ENCODE measurements around the gene EMC10.

Gene EMC10

GRCh38 chr19:50444059-50444458, 32.2 kb upstream of the EMC10 start:
- TF ChIP-seq, protein P1, sequence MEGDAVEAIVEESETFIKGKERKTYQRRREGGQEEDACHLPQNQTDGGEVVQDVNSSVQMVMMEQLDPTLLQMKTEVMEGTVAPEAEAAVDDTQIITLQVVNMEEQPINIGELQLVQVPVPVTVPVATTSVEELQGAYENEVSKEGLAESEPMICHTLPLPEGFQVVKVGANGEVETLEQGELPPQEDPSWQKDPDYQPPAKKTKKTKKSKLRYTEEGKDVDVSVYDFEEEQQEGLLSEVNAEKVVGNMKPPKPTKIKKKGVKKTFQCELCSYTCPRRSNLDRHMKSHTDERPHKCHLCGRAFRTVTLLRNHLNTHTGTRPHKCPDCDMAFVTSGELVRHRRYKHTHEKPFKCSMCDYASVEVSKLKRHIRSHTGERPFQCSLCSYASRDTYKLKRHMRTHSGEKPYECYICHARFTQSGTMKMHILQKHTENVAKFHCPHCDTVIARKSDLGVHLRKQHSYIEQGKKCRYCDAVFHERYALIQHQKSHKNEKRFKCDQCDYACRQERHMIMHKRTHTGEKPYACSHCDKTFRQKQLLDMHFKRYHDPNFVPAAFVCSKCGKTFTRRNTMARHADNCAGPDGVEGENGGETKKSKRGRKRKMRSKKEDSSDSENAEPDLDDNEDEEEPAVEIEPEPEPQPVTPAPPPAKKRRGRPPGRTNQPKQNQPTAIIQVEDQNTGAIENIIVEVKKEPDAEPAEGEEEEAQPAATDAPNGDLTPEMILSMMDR (conservative IDR thresholded peaks at IDR 0.05; ENCODE audit: control insufficient read depth, insufficient read depth, low read depth, low read length) = no peak

DNA sequence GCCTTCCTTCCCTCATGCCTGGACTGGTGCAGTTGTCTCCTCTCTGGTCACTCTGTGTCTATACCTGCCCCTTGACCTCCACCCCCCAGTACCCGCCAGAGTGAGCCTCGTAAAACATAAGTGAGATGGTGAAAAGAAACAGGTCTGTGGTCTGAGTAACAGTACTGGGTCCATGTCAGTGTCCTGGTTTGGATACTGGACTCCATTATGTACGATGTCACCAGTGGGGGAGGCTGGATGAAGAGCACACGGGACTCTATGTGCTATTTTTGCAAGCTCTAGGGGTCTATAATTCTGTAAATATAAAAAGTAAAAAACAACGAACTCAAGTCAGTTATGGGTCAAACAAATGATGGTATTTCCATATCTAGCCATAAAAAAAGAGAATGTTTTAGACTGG, 29.3 kb upstream of the EMC10 start:
- no peak overlapping the region for H3K4me3 ChIP-seq (ENCODE audit: control insufficient read depth, low read depth, low read length)
- TF ChIP-seq, protein P1 (conservative IDR thresholded peaks at IDR 0.05; ENCODE audit: control insufficient read depth, insufficient read depth, low read depth, low read length) = no peak
- DNase-seq (ENCODE audit: low read depth) = no peak

More at GRCh38 chr19:50444059-50444458, 32.2 kb upstream of the EMC10 start:
- H3K4me3 ChIP-seq (ENCODE audit: control insufficient read depth, low read depth, low read length) = no peak overlapping the region
- no peak for DNase-seq (ENCODE audit: low read depth)

DNA sequence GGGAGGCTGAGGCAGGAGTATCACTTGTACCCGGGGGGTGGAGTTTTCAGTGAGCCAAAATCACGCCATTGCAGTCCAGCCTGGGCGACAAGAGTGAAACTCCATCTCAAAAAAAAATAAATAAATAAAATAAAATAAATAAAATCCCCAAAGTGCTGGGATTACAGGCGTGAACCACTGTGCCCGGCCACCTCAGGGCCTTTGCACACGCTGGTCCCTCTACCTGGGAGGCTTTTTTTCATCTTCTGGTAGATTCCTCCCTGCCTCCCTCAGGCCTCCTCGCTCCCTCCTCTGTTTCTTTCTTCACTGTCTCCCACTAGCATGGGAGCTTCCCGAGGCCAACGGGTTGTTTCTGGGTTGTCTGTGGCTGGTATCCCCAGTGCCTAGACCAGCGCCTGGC, 28.6 kb upstream of the EMC10 start:
- no peak for DNase-seq (ENCODE audit: low read depth)
- TF ChIP-seq, protein P1 (conservative IDR thresholded peaks at IDR 0.05; ENCODE audit: control insufficient read depth, insufficient read depth, low read depth, low read length) = no peak
- H3K4me3 ChIP-seq (ENCODE audit: control insufficient read depth, low read depth, low read length) = no peak overlapping the region

DNA sequence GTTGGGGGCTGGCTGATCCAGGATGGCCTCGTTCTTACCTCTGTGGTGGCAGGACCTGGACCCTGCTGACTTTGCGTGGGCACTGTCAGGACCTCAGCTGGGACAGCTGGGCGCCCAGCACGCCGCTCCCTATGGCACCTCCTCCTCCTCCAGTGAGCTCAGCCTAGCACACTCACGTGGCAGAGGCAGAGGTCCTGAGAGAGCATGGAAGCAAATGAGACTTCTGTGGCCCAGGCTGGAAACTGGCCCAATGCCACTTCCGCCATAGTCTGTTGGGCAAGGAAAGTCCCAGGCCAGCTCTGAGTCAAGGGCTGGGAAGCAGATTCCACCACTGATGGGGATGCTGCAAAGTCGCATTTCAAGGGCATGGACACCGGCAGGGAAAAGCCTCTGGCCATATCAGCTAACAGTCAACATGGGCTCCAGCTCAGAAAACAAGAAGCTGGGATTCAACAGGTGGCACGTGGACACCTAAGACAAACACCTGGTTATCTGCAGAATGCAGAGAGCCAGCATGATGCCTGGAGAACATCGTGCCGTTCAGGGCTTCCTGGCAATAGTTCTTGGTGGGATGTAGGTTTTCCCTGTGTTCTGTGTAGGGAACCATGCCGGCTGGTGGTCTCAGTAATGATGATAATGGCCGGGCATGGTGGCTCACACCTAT, 26.9 kb upstream of the EMC10 start:
- TF ChIP-seq, protein P1 (conservative IDR thresholded peaks at IDR 0.05; ENCODE audit: control insufficient read depth, insufficient read depth, low read depth, low read length) = no peak
- DNase-seq (ENCODE audit: low read depth) = peak; percentile 9

DNA sequence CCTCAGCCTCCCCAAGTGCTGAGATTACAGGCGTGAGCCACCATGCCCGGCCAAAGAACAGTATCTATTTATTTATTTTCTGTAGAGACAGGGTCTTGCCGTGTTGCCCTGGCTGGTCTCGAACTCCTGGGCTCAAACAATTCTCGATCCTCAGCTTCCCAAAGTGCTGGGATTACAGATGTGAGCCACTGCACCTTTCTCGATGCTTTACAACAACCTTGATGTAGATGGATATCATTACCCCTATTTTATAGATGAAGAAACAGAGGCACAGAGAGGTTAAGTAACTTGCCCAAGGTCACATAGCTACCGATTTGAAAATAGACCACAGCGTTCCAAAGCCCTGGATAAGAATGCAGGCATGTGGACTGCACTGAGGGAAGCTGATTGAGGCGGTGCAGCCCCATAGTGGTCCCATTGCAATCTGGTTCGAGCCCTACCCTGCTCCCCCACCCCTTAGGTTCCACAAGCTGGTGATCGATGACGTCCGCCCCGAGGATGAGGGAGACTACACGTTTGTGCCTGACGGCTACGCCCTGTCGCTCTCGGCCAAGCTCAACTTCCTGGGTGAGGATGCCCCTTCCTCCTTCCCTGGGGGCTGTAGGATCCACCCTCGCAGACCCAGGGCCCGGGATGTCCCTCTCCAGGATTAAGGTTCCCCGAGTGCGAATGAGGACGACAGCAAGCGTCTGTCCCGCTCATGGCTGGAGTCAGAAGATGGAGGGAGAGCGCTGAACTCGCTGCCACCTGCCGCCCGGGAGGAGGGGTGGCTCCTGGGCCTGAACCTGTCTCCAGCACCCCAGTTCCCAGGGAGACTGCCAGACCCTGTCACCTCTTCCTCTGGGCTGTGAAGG, 25.7 kb upstream of the EMC10 start:
- H3K4me3 ChIP-seq (ENCODE audit: control insufficient read depth, low read depth, low read length) = no peak overlapping the region
- no peak for DNase-seq (ENCODE audit: low read depth)
- TF ChIP-seq, protein P1 (conservative IDR thresholded peaks at IDR 0.05; ENCODE audit: control insufficient read depth, insufficient read depth, low read depth, low read length) = no peak

More for the DNA sequence above, 26.9 kb upstream of the EMC10 start:
- no peak overlapping the region for H3K4me3 ChIP-seq (ENCODE audit: control insufficient read depth, low read depth, low read length)

DNA sequence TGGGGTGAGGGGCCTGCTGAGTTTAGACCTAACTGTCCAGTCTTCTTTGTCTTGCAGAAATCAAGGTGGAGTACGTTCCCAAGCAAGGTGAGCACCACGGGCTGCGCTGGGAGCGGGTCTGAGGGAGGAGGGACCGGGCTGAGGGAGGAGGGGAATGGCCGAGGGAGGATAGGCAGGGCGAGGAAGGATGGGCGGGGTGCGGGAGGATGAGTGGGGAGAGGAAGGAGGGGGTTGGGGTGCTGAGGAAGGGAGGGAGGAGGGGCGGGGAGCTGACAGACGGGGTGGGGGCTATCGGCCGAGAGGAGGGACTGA, 25.1 kb upstream of the EMC10 start:
- DNase-seq (ENCODE audit: low read depth) = no peak
- no peak overlapping the region for H3K4me3 ChIP-seq (ENCODE audit: control insufficient read depth, low read depth, low read length)
- TF ChIP-seq, protein P1 (conservative IDR thresholded peaks at IDR 0.05; ENCODE audit: control insufficient read depth, insufficient read depth, low read depth, low read length) = no peak
